ENCODE data around the gene COTL1.
"Not testable (repeated sequence)": the region's sequence is repeated elsewhere in the genome, so short reads cannot be mapped to it uniquely, and the experiment has no call there.

The COTL1 gene

GRCh38 chr16:84530590-84530989 is 87.3 kb downstream of the COTL1 start:
- DNase-seq (ENCODE audit: low read depth in 2 of 2) = no peak

GRCh38 chr16:84529607-84530006 is 88.3 kb downstream of the COTL1 start:
- DNase-seq (ENCODE audit: low read depth in 2 of 2) = no peak

GRCh38 chr16:84528322-84528721 is 89.6 kb downstream of the COTL1 start:
- no peak for DNase-seq (ENCODE audit: low read depth in 2 of 2)

- no peak for DNase-seq (ENCODE audit: low read depth in 2 of 2)
These were observed 90.2 kb downstream of the COTL1 start for GRCh38 chr16:84527532-84528269.

- no peak for DNase-seq (ENCODE audit: low read depth in 2 of 2)
These were observed 90.9 kb downstream of the COTL1 start for GRCh38 chr16:84526794-84527531.

- DNase-seq (ENCODE audit: low read depth in 2 of 2) = not testable (repeated sequence)
These were observed 92.8 kb downstream of the COTL1 start for GRCh38 chr16:84524941-84525581.

- no peak for DNase-seq (ENCODE audit: low read depth in 2 of 2)
These were observed 93.4 kb downstream of the COTL1 start for GRCh38 chr16:84524346-84524920.

GRCh38 chr16:84521497-84521770 is 96.4 kb downstream of the COTL1 start:
- DNase-seq (ENCODE audit: low read depth in 2 of 2) = no peak

- no peak for DNase-seq (ENCODE audit: low read depth in 2 of 2)
These were observed 97.0 kb downstream of the COTL1 start for GRCh38 chr16:84520725-84521496.

- DNase-seq (ENCODE audit: low read depth in 2 of 2) = no peak
These were observed 98.0 kb downstream of the COTL1 start for GRCh38 chr16:84519855-84520254.

GRCh38 chr16:84518804-84519341 is 99.0 kb downstream of the COTL1 start:
- no peak for DNase-seq (ENCODE audit: low read depth in 2 of 2)

GRCh38 chr16:84518220-84518619 is 99.7 kb downstream of the COTL1 start:
- not testable (repeated sequence) for DNase-seq (ENCODE audit: low read depth in 2 of 2)

GRCh38 chr16:84517366-84517765 is 100.5 kb downstream of the COTL1 start:
- DNase-seq (ENCODE audit: low read depth in 2 of 2) = no peak
